Renal cortical epithelial cell (primary cell): ENCODE data around the gene MUC2. TPM values are rescaled to one million over a fixed set of nuclear protein-coding genes. Genes with fewer than 3 reads are reported as not detected.
"Not testable (repeated sequence)": the region's sequence is repeated elsewhere in the genome, so short reads cannot be mapped to it uniquely, and the experiment has no call there.

Experiments
- DNase-seq: peaks from one replicate; pipeline ENCODE4 v3.0.0-alpha.2; 2011; ENCODE audit warnings: low read depth
- total RNA-seq: library from RNA; depleted of rRNA; stranded (reverse); fragments of >200 nt; gene quantifications from 2 replicates; pipeline ENCODE4 v1.2.3, GENCODE V29; 2014

The MUC2 gene
- total RNA-seq, 1 donor from 2014 or later, result not detected

DNA sequence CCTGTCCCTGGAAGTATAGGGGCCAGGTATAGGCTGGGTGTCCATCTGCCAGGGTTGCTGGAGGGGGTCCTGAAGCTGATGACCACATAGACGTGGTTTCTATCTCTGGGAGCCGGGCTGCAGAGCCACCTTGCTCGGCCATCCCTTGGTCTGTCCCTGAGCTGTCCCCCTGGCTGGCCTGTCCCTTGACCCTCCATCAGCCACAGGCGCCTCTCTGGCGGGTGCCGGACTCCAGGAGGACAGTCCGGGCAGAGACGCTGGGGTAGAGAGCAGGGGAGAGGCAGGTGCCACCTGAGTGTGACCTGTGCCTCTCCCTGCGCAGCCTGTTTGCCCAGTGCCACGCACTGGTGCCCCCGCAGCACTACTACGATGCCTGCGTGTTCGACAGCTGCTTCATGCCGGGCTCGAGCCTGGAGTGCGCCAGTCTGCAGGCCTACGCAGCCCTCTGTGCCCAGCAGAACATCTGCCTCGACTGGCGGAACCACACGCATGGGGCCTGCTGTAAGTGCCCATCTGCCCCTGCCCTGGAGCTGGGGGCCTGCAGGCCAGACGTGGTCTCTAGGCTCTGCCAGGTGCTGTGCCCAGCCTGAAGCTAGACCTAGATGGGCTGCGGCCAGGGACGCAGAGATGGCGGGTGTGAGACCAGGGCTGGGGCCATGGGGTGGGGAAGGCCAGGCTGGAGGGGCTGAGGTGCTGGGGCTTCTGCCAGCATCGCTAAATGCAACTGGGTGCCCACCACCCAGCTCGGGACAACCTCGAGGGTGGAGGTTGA lies 29.9 kb downstream of the MUC2 start:
- no peak for DNase-seq

- no peak for DNase-seq
Observed at GRCh38 chr11:1105183-1105565, 30.5 kb downstream of the MUC2 start.

DNA sequence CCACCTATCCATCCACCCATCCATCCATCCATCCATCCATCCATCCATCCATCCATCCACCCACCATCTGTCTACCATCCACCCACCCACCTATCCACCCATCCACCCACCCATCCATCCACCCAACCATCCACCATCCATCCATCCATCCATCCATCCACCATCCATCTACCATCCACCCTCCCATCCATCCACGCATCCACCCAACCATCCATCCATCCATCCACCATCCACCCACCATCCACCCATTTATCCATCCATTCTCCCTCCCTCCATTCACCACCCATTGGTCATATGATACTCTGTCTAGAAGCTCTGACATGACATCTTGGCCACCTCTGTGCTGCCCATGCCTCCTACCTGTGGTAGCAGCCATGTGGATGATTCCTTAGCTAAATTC lies 31.7 kb downstream of the MUC2 start:
- DNase-seq, result no peak

DNA sequence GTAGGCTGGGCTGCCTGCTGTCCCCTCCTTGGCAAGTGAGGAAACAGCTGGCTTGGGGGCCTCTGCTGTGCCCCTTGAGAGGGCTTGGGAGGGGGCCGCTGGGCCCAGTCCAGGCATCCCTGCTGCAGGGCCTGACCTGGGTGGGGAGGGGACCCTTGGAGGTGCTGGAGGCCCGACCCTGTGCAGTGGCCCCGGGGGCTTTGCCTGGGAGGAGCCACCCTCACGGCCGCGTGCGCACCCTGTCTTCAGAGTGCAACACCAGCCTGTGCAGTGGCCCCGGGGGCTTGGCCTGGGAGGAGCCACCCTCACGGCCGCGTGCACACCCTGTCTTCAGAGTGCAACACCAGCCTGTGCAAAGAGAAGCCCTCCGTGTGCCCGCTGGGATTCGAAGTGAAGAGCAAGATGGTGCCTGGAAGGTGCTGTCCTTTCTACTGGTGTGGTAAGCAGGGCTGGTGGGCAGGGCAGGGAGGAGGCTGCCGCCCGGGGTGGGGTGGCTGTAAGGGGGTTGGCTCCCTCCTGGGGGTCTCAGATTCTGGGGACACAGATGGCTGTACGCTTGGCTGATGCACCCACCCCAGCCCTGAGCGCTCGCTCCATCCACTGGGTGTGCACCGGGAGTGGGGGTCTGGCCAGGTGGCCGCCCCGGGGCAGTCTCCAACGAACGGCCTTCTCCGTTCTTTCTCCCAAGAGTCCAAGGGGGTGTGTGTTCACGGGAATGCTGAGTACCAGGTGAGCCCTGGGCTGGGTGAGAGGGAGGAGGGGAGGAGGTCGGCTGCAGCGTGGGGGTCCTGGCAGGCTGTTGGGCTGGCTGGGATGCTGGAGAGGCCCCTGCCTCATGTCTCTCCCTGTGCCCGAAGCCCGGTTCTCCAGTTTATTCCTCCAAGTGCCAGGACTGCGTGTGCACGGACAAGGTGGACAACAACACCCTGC lies 32.9 kb downstream of the MUC2 start:
- DNase-seq, result no peak

DNA sequence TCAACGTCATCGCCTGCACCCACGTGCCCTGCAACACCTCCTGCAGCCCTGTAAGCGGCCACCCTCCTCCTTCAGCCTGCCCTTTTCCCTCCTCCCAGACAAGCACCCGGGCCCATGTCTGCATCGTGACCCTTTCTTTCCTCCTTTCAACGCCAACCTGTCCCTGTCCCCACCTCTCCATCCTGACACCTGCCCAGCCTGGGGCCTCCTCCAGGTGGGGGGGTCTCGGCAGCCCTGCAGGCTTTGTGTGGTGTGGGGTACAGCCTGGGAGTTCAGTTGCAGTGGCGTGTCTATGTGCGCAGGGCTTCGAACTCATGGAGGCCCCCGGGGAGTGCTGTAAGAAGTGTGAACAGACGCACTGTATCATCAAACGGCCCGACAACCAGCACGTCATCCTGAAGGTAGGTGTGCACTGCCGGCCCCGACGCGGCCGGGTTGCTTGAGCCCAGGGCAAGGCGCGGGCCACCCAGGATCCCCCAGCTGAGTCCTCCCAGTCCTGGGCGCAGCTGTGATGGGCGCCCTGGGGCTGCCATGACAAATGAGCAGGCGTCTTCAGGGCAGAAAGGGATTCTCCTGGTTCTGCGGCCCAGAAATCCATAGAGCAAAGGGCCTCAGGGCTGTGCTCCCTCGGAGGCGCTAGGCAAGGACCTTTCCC lies 33.7 kb downstream of the MUC2 start:
- no peak for DNase-seq

- no peak for DNase-seq
Observed at GRCh38 chr11:1109101-1109917, 34.6 kb downstream of the MUC2 start.

DNA sequence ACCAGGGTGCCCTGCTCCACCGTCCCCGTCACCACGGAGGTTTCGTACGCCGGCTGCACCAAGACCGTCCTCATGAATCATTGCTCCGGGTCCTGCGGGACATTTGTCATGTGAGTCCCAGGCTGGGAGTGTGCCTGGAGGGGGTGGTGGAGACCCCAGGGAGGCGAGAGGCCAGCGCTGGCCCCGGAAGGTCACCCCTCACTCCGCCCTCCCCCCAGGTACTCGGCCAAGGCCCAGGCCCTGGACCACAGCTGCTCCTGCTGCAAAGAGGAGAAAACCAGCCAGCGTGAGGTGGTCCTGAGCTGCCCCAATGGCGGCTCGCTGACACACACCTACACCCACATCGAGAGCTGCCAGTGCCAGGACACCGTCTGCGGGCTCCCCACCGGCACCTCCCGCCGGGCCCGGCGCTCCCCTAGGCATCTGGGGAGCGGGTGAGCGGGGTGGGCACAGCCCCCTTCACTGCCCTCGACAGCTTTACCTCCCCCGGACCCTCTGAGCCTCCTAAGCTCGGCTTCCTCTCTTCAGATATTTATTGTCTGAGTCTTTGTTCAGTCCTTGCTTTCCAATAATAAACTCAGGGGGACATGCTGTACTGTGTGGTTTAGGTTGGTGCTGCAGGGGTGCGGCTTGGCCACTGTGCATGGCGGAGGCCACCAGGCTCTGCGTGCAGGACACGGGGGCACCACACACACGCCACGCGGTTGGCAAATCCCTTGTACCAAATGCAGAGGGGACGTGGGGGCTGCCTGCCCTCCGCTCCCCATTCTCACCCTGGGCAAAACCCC lies 35.4 kb downstream of the MUC2 start:
- DNase-seq, result no peak

DNA sequence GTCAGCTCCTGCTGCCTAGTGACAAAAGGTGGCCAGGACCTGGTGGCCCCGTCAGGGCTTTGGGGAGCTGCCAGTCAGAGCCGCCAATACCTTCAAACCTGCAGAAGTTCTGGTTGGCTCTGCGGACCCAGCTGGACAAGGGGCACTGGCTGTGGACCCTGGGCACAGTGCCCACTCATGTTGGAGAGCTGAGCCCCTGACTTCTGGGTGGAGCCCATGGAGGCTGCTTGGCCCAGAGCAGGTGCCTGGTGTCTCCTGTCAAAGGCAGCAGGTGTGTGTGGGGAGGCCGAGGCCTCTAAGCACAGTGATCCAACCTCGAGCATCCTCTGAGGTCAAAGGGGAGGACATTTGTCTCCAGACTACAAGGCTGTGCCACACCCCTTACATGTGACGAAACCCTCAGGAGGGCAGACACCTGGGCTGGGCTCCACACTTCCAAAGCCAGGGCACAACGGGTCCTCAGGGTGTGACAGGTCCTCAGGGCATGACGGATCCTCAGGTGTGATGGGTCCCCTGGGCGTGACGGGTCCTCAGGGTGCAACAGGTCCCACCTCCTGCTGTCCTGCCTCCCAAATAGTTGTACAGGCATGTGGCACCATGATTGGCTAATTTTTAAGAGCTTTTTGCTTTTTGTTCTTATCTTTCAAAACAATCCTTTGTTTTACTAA lies 37.0 kb downstream of the MUC2 start:
- no peak for DNase-seq

GRCh38 chr11:1112351-1113191 lies 37.9 kb downstream of the MUC2 start:
- DNase-seq, result no peak

GRCh38 chr11:1113405-1114201 lies 38.9 kb downstream of the MUC2 start:
- DNase-seq, result no peak

DNA sequence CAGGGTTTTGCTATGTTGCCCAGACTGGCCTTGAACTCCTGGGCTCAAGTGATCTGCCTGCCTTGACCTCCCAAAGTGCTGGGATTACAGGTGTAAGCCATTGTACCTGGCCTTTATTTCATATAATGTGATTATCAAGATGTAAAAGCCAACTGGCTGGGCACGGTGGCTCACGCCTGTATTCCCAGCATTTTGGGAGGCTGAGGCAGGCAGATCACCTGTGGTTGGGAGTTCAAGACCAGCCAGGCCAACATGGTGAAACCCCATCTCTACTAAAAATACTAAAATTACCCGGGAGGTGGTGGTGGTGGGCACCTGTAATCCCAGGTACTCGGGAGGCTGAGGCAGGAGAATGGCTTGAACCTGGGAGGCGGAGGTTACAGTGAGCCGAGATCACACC lies 40.6 kb downstream of the MUC2 start:
- not testable (repeated sequence) for DNase-seq

GRCh38 chr11:1116104-1116503 lies 41.4 kb downstream of the MUC2 start:
- no peak for DNase-seq

DNA sequence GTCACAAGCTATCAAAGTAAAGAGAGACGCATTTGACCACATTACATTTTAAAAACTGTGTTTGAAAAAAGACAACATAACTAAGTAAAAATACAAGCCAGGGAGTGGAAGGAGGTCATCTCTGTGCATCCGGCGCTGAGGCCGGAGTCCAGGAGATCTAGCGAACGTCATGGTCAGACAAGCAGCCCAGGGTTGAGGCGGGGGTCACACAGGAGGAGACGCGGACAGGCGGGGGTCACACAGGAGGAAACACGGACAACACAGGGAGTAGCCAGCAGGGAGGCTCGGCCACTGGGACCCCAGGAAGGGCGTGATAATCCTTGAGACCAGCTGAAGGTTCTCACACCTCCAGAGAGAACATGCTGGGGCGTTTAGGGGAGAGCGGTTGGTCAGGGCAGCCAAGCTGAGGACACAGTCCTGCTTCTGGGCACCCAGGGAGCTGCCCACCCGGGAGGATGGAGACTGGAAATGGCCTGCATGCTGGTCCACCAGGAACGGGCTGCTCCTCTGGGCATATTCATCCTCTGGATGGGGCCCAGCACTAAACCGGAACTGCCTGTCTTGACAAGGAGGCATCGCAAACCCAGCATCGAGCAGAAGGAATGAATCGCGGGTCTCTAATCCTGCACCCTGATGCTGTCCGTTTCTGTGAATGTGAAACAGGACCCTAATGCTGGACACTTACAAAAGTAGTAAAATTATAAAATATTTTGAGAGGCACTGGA lies 42.2 kb downstream of the MUC2 start:
- no peak for DNase-seq

DNA sequence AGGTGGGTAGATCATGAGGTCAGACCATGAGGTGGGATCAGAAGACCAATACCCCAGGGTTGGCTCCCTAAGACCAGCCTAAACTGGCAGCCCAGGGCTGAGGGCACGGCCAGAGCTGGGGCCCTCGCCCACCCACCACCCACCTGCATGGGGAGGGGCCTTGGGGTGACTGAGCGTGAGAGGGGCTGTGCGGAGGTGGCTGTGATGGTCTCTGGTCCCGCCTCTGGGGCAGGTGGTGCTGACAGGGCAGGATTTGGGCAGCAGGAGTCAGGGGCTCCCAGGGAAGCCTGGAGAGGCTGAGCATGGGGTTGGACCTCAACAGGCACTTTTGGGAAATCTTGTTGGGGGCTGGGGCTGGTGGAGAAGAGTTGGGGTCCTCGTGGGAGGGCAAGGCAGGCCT lies 43.3 kb downstream of the MUC2 start:
- no peak for DNase-seq

DNA sequence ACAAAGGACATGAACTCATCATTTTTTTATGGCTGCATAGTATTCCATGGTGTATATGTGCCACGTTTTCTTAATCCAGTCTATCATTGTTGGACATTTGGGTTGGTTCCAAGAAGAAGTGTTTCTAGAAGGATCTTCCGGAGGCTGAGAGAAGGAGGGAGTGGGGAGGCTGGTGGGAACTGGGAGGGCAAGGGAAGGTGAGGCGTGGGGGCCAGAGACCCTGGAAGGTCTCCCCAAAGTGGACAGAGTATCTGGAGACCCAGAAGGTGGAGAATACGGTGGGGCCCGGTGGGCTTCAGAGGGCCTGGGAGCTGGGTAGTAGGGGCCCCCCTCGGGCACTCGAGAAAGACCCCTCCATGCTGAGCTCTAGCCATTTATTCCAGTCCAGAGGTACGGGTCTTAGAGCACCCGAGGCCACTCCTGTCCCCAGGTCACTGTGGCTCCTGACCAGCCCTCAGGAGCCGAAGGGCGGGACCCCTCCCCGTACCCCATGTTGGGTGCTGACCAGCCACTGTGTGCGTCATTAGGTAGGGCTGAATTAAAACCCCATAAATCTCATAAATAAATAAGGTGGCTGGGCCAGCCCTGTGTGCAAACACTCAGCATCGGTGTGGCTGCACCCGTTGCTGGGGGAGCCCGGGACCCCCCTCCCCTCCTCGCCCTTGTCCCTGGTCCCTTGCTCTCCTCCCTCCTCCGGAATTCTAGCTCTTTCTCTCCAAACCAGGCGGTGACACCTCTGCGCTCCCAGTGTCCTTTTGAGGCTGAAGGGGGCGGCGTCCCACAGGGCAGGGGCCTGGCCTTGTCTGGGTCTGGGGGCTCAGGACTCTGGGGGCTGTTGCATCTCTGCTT lies 44.3 kb downstream of the MUC2 start:
- DNase-seq, result no peak

GRCh38 chr11:1119604-1120146 lies 45.0 kb downstream of the MUC2 start:
- no peak for DNase-seq
